ENCODE data around the gene STAC2.
"Not testable (repeated sequence)": the region's sequence is repeated elsewhere in the genome, so short reads cannot be mapped to it uniquely, and the experiment has no call there.

STAC2 gene

GRCh38 chr17:39171933-39172332 lies 53.8 kb downstream of the STAC2 start:
- peaks cover 26% of the 10 kb centered on the region for H3K36me3 ChIP-seq (ENCODE audit: insufficient read depth, insufficient read length, low read length)
- no peak overlapping the region for H3K9ac ChIP-seq (ENCODE audit: insufficient read length, low read depth)
- TF ChIP-seq YY1 (IDR thresholded peaks at IDR 0.05; ENCODE audit: insufficient read depth, insufficient read length) (no peak), SUZ12 (IDR thresholded peaks at IDR 0.05; ENCODE audit: extremely low read depth, insufficient read depth, insufficient read length) (no peak), ZNF274 (IDR thresholded peaks at IDR 0.05; ENCODE audit: low read depth, low read length) (no peak)
- H3K4me1 ChIP-seq (ENCODE audit: insufficient read depth, insufficient read length), result peaks cover 17% of the 10 kb centered on the region
- DNase-seq (ENCODE audit: low read depth, low spot score), result no peak
- H3K27me3 ChIP-seq (ENCODE audit: insufficient read depth, insufficient read length), result no peaks in the 10 kb centered on the region
- H3K9me3 ChIP-seq (ENCODE audit: insufficient read depth, low read length), result no peaks in the 10 kb centered on the region
- H3K4me3 ChIP-seq (ENCODE audit: insufficient read length, low read depth), result no peak overlapping the region

- H3K4me1 ChIP-seq (ENCODE audit: insufficient read depth, insufficient read length), result peaks cover 25% of the 10 kb centered on the region
- H3K9ac ChIP-seq (ENCODE audit: insufficient read length, low read depth), result no peak overlapping the region
- no peak for DNase-seq (ENCODE audit: low read depth, low spot score)
- no peak overlapping the region for H3K4me3 ChIP-seq (ENCODE audit: insufficient read length, low read depth)
- no peaks in the 10 kb centered on the region for H3K27me3 ChIP-seq (ENCODE audit: insufficient read depth, insufficient read length)
- TF ChIP-seq SUZ12 (IDR thresholded peaks at IDR 0.05; ENCODE audit: extremely low read depth, insufficient read depth, insufficient read length) (no peak), YY1 (IDR thresholded peaks at IDR 0.05; ENCODE audit: insufficient read depth, insufficient read length) (no peak), ZNF274 (IDR thresholded peaks at IDR 0.05; ENCODE audit: low read depth, low read length) (no peak)
- H3K9me3 ChIP-seq (ENCODE audit: insufficient read depth, low read length), result no peaks in the 10 kb centered on the region
- H3K36me3 ChIP-seq (ENCODE audit: insufficient read depth, insufficient read length, low read length), result peaks cover 12% of the 10 kb centered on the region
Measured at GRCh38 chr17:39170558-39170957, 55.2 kb downstream of the STAC2 start.

- DNase-seq (ENCODE audit: low read depth, low spot score), result no peak
- Histone ChIP-seq H3K4me3 (ENCODE audit: insufficient read length, low read depth) (no peak overlapping the region), H3K36me3 (ENCODE audit: insufficient read depth, insufficient read length, low read length) (peaks cover 8% of the 10 kb centered on the region), H3K9ac (ENCODE audit: insufficient read length, low read depth) (no peak overlapping the region), H3K9me3 (ENCODE audit: insufficient read depth, low read length) (no peaks in the 10 kb centered on the region), H3K27me3 (ENCODE audit: insufficient read depth, insufficient read length) (no peaks in the 10 kb centered on the region), H3K4me1 (ENCODE audit: insufficient read depth, insufficient read length) (peaks cover 27% of the 10 kb centered on the region)
- TF ChIP-seq SUZ12 (IDR thresholded peaks at IDR 0.05; ENCODE audit: extremely low read depth, insufficient read depth, insufficient read length) (no peak), ZNF274 (IDR thresholded peaks at IDR 0.05; ENCODE audit: low read depth, low read length) (no peak), YY1 (IDR thresholded peaks at IDR 0.05; ENCODE audit: insufficient read depth, insufficient read length) (no peak)
Measured at GRCh38 chr17:39170109-39170508, 55.6 kb downstream of the STAC2 start.

GRCh38 chr17:39169518-39169917 lies 56.2 kb downstream of the STAC2 start:
- no peaks in the 10 kb centered on the region for H3K27me3 ChIP-seq (ENCODE audit: insufficient read depth, insufficient read length)
- no peak overlapping the region for H3K9ac ChIP-seq (ENCODE audit: insufficient read length, low read depth)
- no peak for DNase-seq (ENCODE audit: low read depth, low spot score)
- H3K9me3 ChIP-seq (ENCODE audit: insufficient read depth, low read length), result no peaks in the 10 kb centered on the region
- no peak overlapping the region for H3K4me3 ChIP-seq (ENCODE audit: insufficient read length, low read depth)
- peaks cover 2% of the 10 kb centered on the region for H3K36me3 ChIP-seq (ENCODE audit: insufficient read depth, insufficient read length, low read length)
- H3K4me1 ChIP-seq (ENCODE audit: insufficient read depth, insufficient read length), result peaks cover 29% of the 10 kb centered on the region
- TF ChIP-seq SUZ12 (IDR thresholded peaks at IDR 0.05; ENCODE audit: extremely low read depth, insufficient read depth, insufficient read length), result no peak
- TF ChIP-seq YY1 (IDR thresholded peaks at IDR 0.05; ENCODE audit: insufficient read depth, insufficient read length), result no peak
- TF ChIP-seq ZNF274 (IDR thresholded peaks at IDR 0.05; ENCODE audit: low read depth, low read length), result no peak

- Histone ChIP-seq H3K9me3 (ENCODE audit: insufficient read depth, low read length) (no peaks in the 10 kb centered on the region), H3K4me1 (ENCODE audit: insufficient read depth, insufficient read length) (peaks cover 29% of the 10 kb centered on the region), H3K4me3 (ENCODE audit: insufficient read length, low read depth) (no peak overlapping the region), H3K27me3 (ENCODE audit: insufficient read depth, insufficient read length) (no peaks in the 10 kb centered on the region), H3K9ac (ENCODE audit: insufficient read length, low read depth) (no peak overlapping the region), H3K36me3 (ENCODE audit: insufficient read depth, insufficient read length, low read length) (no peaks in the 10 kb centered on the region)
- no peak for DNase-seq (ENCODE audit: low read depth, low spot score)
- TF ChIP-seq ZNF274 (IDR thresholded peaks at IDR 0.05; ENCODE audit: low read depth, low read length) (no peak), SUZ12 (IDR thresholded peaks at IDR 0.05; ENCODE audit: extremely low read depth, insufficient read depth, insufficient read length) (no peak), YY1 (IDR thresholded peaks at IDR 0.05; ENCODE audit: insufficient read depth, insufficient read length) (no peak)
Measured at GRCh38 chr17:39169101-39169500, 56.6 kb downstream of the STAC2 start.

GRCh38 chr17:39168503-39168902 lies 57.2 kb downstream of the STAC2 start:
- not testable (repeated sequence) for H3K4me3 ChIP-seq (ENCODE audit: insufficient read length, low read depth); H3K9ac ChIP-seq (ENCODE audit: insufficient read length, low read depth); H3K36me3 ChIP-seq (ENCODE audit: insufficient read depth, insufficient read length, low read length); H3K27me3 ChIP-seq (ENCODE audit: insufficient read depth, insufficient read length); H3K9me3 ChIP-seq (ENCODE audit: insufficient read depth, low read length); DNase-seq (ENCODE audit: low read depth, low spot score)
- H3K4me1 ChIP-seq (ENCODE audit: insufficient read depth, insufficient read length), result peaks cover 27% of the 10 kb centered on the region

GRCh38 chr17:39167476-39167875 lies 58.3 kb downstream of the STAC2 start:
- no peaks in the 10 kb centered on the region for H3K36me3 ChIP-seq (ENCODE audit: insufficient read depth, insufficient read length, low read length)
- no peaks in the 10 kb centered on the region for H3K9me3 ChIP-seq (ENCODE audit: insufficient read depth, low read length)
- no peak for DNase-seq (ENCODE audit: low read depth, low spot score)
- H3K9ac ChIP-seq (ENCODE audit: insufficient read length, low read depth), result peak overlapping the region; percentile 0
- peaks cover 22% of the 10 kb centered on the region for H3K4me1 ChIP-seq (ENCODE audit: insufficient read depth, insufficient read length)
- H3K4me3 ChIP-seq (ENCODE audit: insufficient read length, low read depth), result no peak overlapping the region
- no peaks in the 10 kb centered on the region for H3K27me3 ChIP-seq (ENCODE audit: insufficient read depth, insufficient read length)
- TF ChIP-seq SUZ12 (IDR thresholded peaks at IDR 0.05; ENCODE audit: extremely low read depth, insufficient read depth, insufficient read length) (no peak), YY1 (IDR thresholded peaks at IDR 0.05; ENCODE audit: insufficient read depth, insufficient read length) (no peak), ZNF274 (IDR thresholded peaks at IDR 0.05; ENCODE audit: low read depth, low read length) (no peak)

All from NT2/D1 (cell line).